Keratinocyte (primary cell): ENCODE results near the gene MXRA8. TPM values are rescaled to one million over a fixed set of nuclear protein-coding genes. Genes with fewer than 3 reads are reported as not detected.

Source experiments
- DNase-seq: peaks from one replicate; pipeline ENCODE4 v3.0.0-alpha.2; 2011; ENCODE audit warnings: low read depth, missing footprints, low spot score
- FAIRE-seq: peaks from 2 replicates; lab custom pipeline; 2011; peaks lifted over from hg19 to GRCh38; lab: Jason Lieb, UNC
- H2AFZ ChIP-seq: 2 replicates; pipeline ENCODE4 v1.6.0; 2012; ENCODE audit warnings: low read length, control low read depth, inconsistent platforms; ENCODE audit not compliant: control insufficient read depth
- H3K27ac ChIP-seq: 2 replicates; pipeline ENCODE4 v1.5.1; 2011; ENCODE audit warnings: low read length; ENCODE audit not compliant: control insufficient read depth, insufficient read depth
- H3K27me3 ChIP-seq: 3 replicates; pipeline ENCODE4 v1.6.0; 2011; ENCODE audit warnings: low read length; ENCODE audit not compliant: control insufficient read depth, insufficient read depth; ENCODE audit errors: extremely low read depth
- H3K36me3 ChIP-seq, 2 experiments: 2 replicates in 1 of 2; 3 replicates in 1 of 2; pipeline ENCODE4 v1.5.1; 2011; ENCODE audit warnings: low read length in 2 of 2, mild to moderate bottlenecking in 1 of 2; ENCODE audit not compliant: control insufficient read depth in 2 of 2, insufficient read depth in 2 of 2; ENCODE audit errors: extremely low read depth in 1 of 2
- H3K4me1 ChIP-seq: 3 replicates; pipeline ENCODE4 v1.5.1; 2011; ENCODE audit warnings: low read length; ENCODE audit not compliant: control insufficient read depth, insufficient read depth; ENCODE audit errors: extremely low read depth
- H3K4me2 ChIP-seq: 3 replicates; pipeline ENCODE4 v1.6.0; 2011; ENCODE audit warnings: low read depth, low read length; ENCODE audit not compliant: control insufficient read depth, insufficient read depth; ENCODE audit errors: extremely low read depth
- H3K4me3 ChIP-seq, 3 experiments: fragments of 200-600 bp in 1 of 3; sonication (generic) in 1 of 3; 2 replicates in 2 of 3; 3 replicates in 1 of 3; pipeline ENCODE4 v1.5.1; 2011 to 2016; ENCODE audit warnings: low read length in 3 of 3, mild to moderate bottlenecking in 3 of 3, control low read depth in 2 of 3, inconsistent platforms in 1 of 3, low read depth in 1 of 3, mixed read lengths in 1 of 3, mixed run types in 1 of 3, moderate library complexity in 1 of 3; ENCODE audit not compliant: control insufficient read depth in 2 of 3, insufficient read depth in 2 of 3; ENCODE audit errors: extremely low read depth in 1 of 3
- H3K79me2 ChIP-seq: 2 replicates; pipeline ENCODE4 v1.6.0; 2012; ENCODE audit warnings: low read length; ENCODE audit not compliant: control insufficient read depth, insufficient read depth
- H3K9ac ChIP-seq: 3 replicates; pipeline ENCODE4 v1.6.0; 2011; ENCODE audit warnings: low read length; ENCODE audit not compliant: control insufficient read depth, insufficient read depth; ENCODE audit errors: extremely low read depth
- H3K9me1 ChIP-seq: 3 replicates; pipeline ENCODE4 v1.6.0; 2011; ENCODE audit warnings: low read length; ENCODE audit not compliant: control insufficient read depth, insufficient read depth; ENCODE audit errors: extremely low read depth
- H3K9me3 ChIP-seq: 2 replicates; pipeline ENCODE4 v1.5.1; 2012; ENCODE audit warnings: low read depth, low read length; ENCODE audit not compliant: control insufficient read depth
- H4K20me1 ChIP-seq: 3 replicates; pipeline ENCODE4 v1.6.0; 2011; ENCODE audit warnings: low read length; ENCODE audit not compliant: control insufficient read depth, insufficient read depth; ENCODE audit errors: extremely low read depth
- CTCF ChIP-seq, 3 experiments: IDR thresholded peaks in 1 of 3; conservative IDR thresholded peaks in 1 of 3; optimal IDR thresholded peaks in 1 of 3; 2 replicates in 2 of 3; 3 replicates in 1 of 3; pipeline versions ENCODE3 to v1.5.1; 2011; ENCODE audit warnings: low read length in 3 of 3, mild to moderate bottlenecking in 3 of 3, moderate library complexity in 2 of 3, control low read depth in 1 of 3, inconsistent platforms in 1 of 3; ENCODE audit not compliant: insufficient read depth in 2 of 3; ENCODE audit errors: extremely low read depth in 1 of 3
- EZH2 ChIP-seq: IDR thresholded peaks from one replicate; pipeline ENCODE4 v1.6.1; 2012; ENCODE audit warnings: inconsistent platforms, mild to moderate bottlenecking, low read length, moderate library complexity
- dilution Hi-C: fragments of 300-500 bp; cut with MboI; formaldehyde crosslinking; loops from one replicate; pipeline ENCODE4 v1.7.0; 2020; ENCODE audit warnings: low sequenced_read_pairs; ENCODE audit not compliant: extremely low pct_ligation_motif_present
- polyA plus RNA-seq, 5 experiments: library from polyadenylated mRNA; depleted of rRNA in 3 of 5; stranded (reverse) in 3 of 5; stranded (forward) in 1 of 5; unstranded in 1 of 5; fragments of >200 nt; gene quantifications; 1 replicate in 1 of 5; 2 replicates in 3 of 5; 3 replicates in 1 of 5; pipeline versions ENCODE4 v1.2.1 to v1.2.3, GENCODE V29; 2011 to 2012; ENCODE audit warnings: missing spikeins in 2 of 5, low read depth in 1 of 5, low replicate concordance in 1 of 5

MXRA8 gene
- polyA plus RNA-seq, 1 donor (not counting 4 experiments of a cell fraction or from before 2014, with no cell fraction given): not detected

GRCh38 chr1:1366699-1367066 is 8.3 kb upstream of the MXRA8 start:
- Histone ChIP-seq H3K4me1 (peaks cover 6% of the 10 kb centered on the region), H3K36me3 (peaks cover 0 to 3% of the 10 kb centered on the region in 2 experiments), H3K27ac (no peak overlapping the region), H3K27me3 (no peaks in the 10 kb centered on the region), H3K9me3 (peaks cover 7% of the 10 kb centered on the region), H3K4me2 (no peak overlapping the region), H2AFZ (no peak overlapping the region), H3K9ac (no peak overlapping the region), H3K79me2 (peaks cover 4% of the 10 kb centered on the region), H3K4me3 (no peak overlapping the region), H3K9me1 (no peaks in the 10 kb centered on the region), H4K20me1 (no peaks in the 10 kb centered on the region)
- dilution Hi-C loops: no loop called here
- TF ChIP-seq EZH2 (no peak), CTCF (optimal IDR thresholded peaks at IDR 0.05 in 1 of 3, IDR thresholded peaks at IDR 0.05 in 1 of 3, conservative IDR thresholded peaks at IDR 0.05 in 1 of 3; ENCODE audit: extremely low read depth in 1 of 3, insufficient read depth in 2 of 3, low read length in 3 of 3) (no peak)
- DNase-seq: no peak
- no peak for FAIRE-seq

GRCh38 chr1:1365875-1366698 is 7.7 kb upstream of the MXRA8 start:
- no peaks in the 10 kb centered on the region for H3K36me3 ChIP-seq
- no peak overlapping the region for H3K27ac ChIP-seq
- no peaks in the 10 kb centered on the region for H4K20me1 ChIP-seq
- peaks cover 7% of the 10 kb centered on the region for H3K4me1 ChIP-seq
- dilution Hi-C loops: no loop called here
- H3K4me2 ChIP-seq: no peak overlapping the region
- TF ChIP-seq EZH2: no peak
- no peak for TF ChIP-seq CTCF (optimal IDR thresholded peaks at IDR 0.05 in 1 of 3, IDR thresholded peaks at IDR 0.05 in 1 of 3, conservative IDR thresholded peaks at IDR 0.05 in 1 of 3; ENCODE audit: extremely low read depth in 1 of 3, insufficient read depth in 2 of 3, low read length in 3 of 3)
- no peak overlapping the region for H2AFZ ChIP-seq
- H3K9me3 ChIP-seq: peaks cover 7% of the 10 kb centered on the region
- DNase-seq (no peak), FAIRE-seq (no peak)
- no peaks in the 10 kb centered on the region for H3K79me2 ChIP-seq
- H3K27me3 ChIP-seq: no peaks in the 10 kb centered on the region
- no peak overlapping the region for H3K9ac ChIP-seq
- H3K9me1 ChIP-seq: no peaks in the 10 kb centered on the region
- no peak overlapping the region for H3K4me3 ChIP-seq
